ENCODE results near the gene NT5DC4.

Gene NT5DC4

DNA sequence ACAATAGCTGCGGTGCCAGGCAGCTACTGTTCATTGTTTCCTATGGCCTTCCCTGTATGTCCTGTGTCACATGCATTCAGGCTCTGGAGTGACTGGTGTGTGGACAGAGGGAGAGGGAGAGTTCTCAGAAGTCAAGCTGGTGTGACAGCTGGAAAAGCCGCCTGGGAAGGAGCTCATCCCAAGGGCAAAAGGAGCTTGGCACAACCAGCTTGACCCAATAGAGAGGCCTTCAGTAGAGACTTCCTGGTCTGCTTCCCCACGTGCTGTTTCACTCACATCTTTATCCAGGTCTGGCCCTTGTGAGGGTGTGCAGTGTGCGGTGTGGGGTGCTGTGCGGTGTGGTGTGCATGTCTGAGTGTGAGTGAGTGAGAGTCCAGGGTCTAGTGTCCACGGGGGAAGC is 11.1 kb upstream of the NT5DC4 start:
- no peak for TF ChIP-seq CTCF (IDR thresholded peaks at IDR 0.05; ENCODE audit: low read length, missing control alignments)
- no peak overlapping the region for H3K4me3 ChIP-seq (replicated peaks; ENCODE audit: low read depth, low read length)
- no peak for DNase-seq (ENCODE audit: low read depth)

- no peak overlapping the region for H3K4me3 ChIP-seq (replicated peaks; ENCODE audit: low read depth, low read length)
- no peak for DNase-seq (ENCODE audit: low read depth)
- TF ChIP-seq CTCF (IDR thresholded peaks at IDR 0.05; ENCODE audit: low read length, missing control alignments) = no peak
Observed at GRCh38 chr2:112710956-112711750, 9.7 kb upstream of the NT5DC4 start.

DNA sequence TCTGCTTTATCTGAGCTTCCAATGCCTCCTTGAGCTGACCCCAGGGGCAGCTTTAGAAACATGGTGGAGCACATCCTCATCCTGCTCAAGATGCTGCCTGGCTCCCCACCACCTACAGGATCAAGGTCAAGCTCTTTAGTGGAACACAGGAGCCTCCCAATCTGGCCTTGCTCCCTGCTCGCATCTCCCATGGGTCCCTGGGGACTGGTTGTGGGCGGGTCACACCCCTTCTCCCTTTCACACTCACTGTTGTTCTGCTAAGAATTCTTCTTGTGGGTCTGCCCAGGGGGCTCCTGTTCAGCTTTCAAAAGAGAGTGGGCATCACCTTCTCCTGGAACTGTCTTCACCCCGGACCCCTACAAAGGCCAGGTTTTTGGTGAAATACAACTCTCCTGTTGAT is 8.4 kb upstream of the NT5DC4 start:
- H3K4me3 ChIP-seq (replicated peaks; ENCODE audit: low read depth, low read length) = no peak overlapping the region
- no peak for TF ChIP-seq CTCF (IDR thresholded peaks at IDR 0.05; ENCODE audit: low read length, missing control alignments)
- DNase-seq (ENCODE audit: low read depth) = no peak

- no peak overlapping the region for H3K4me3 ChIP-seq (replicated peaks; ENCODE audit: low read depth, low read length)
- TF ChIP-seq CTCF (IDR thresholded peaks at IDR 0.05; ENCODE audit: low read length, missing control alignments) = no peak
- DNase-seq (ENCODE audit: low read depth) = peak; percentile 84
Observed at GRCh38 chr2:112712903-112713584, 7.8 kb upstream of the NT5DC4 start.

GRCh38 chr2:112713585-112713925 is 7.3 kb upstream of the NT5DC4 start:
- no peak overlapping the region for H3K4me3 ChIP-seq (replicated peaks; ENCODE audit: low read depth, low read length)
- no peak for DNase-seq (ENCODE audit: low read depth)
- no peak for TF ChIP-seq CTCF (IDR thresholded peaks at IDR 0.05; ENCODE audit: low read length, missing control alignments)

DNA sequence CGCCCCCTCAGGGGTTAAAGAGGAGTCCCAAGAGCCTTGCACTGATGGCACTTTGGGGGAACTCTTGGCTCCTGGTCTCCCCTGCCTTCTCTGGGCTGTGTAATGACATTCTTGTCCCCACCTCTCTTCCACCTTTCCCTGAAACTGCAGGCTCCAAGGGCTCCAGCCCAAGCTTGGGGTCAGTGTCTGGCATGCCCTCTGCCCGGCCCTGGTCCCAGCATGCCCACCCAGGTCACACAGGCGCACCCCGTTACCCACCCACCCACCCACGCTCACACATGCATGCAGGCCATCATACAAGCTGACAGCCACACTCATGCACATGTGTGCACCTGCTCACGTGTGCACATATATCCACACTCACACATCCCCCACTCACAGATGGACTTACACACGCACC is 6.9 kb upstream of the NT5DC4 start:
- TF ChIP-seq CTCF (IDR thresholded peaks at IDR 0.05; ENCODE audit: low read length, missing control alignments) = no peak
- DNase-seq (ENCODE audit: low read depth) = no peak
- no peak overlapping the region for H3K4me3 ChIP-seq (replicated peaks; ENCODE audit: low read depth, low read length)
